ENCODE measurements around the gene VTI1A.

The VTI1A gene

DNA sequence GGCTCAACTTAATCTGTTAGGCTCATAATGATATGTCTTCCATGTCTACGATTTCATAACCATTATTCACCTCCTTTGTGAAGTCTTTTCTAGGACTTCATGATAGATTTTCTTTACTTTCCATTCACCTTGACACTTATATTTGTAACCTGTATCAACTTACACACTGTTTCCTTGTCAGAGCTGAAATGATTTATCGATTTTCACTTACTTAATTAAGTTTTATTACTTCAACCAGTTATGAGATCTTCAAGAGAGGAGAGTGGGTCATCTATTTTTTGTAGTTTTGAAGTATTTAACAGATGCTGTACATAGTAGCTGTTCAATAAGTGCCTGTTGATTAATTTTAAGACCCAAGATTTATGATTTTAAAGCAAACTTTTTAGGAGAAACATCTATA is 37.4 kb downstream of the VTI1A start:
- Histone ChIP-seq H3K4me1 (ENCODE audit: low read depth, poor library complexity, severe bottlenecking) (no peaks in the 10 kb centered on the region), H3K27me3 (ENCODE audit: insufficient read depth, low read depth) (no peaks in the 10 kb centered on the region), H3K4me2 (no peak overlapping the region), H3K36me3 (ENCODE audit: insufficient read depth) (no peaks in the 10 kb centered on the region), H3K9ac (no peak overlapping the region), H3K27ac (no peak overlapping the region), H3K79me2 (ENCODE audit: insufficient read depth, low read depth) (no peaks in the 10 kb centered on the region), H4K20me1 (ENCODE audit: insufficient read depth) (no peaks in the 10 kb centered on the region), H2AFZ (ENCODE audit: low read depth) (no peak overlapping the region), H3K4me3 (IDR thresholded peaks at IDR 0.05; ENCODE audit: insufficient read depth, low read depth, low read length) (no peak overlapping the region)
- TF ChIP-seq, protein P1, sequence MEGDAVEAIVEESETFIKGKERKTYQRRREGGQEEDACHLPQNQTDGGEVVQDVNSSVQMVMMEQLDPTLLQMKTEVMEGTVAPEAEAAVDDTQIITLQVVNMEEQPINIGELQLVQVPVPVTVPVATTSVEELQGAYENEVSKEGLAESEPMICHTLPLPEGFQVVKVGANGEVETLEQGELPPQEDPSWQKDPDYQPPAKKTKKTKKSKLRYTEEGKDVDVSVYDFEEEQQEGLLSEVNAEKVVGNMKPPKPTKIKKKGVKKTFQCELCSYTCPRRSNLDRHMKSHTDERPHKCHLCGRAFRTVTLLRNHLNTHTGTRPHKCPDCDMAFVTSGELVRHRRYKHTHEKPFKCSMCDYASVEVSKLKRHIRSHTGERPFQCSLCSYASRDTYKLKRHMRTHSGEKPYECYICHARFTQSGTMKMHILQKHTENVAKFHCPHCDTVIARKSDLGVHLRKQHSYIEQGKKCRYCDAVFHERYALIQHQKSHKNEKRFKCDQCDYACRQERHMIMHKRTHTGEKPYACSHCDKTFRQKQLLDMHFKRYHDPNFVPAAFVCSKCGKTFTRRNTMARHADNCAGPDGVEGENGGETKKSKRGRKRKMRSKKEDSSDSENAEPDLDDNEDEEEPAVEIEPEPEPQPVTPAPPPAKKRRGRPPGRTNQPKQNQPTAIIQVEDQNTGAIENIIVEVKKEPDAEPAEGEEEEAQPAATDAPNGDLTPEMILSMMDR (conservative IDR thresholded peaks at IDR 0.05; ENCODE audit: low read depth, low read length), result no peak

DNA sequence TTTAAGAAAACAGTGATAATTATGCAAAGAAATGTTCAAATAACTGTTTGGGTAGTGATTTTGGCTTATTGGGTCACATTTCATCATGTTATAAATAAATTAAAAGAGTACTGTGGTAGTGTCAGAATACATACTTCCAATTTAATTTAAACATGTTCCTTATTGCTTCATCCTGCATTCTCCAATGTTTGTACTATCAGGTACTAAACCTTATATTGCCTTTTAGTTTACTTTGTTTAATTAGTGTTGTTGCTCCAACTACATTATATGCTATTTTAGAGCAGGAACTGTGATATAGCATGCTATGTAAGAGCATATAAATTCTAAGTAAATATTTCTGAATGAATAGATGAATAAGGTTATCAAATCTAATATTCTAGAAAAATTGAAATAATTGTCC is 40.9 kb downstream of the VTI1A start:
- Histone ChIP-seq H4K20me1 (ENCODE audit: insufficient read depth) (no peaks in the 10 kb centered on the region), H3K27me3 (ENCODE audit: insufficient read depth, low read depth) (no peaks in the 10 kb centered on the region), H3K36me3 (ENCODE audit: insufficient read depth) (no peaks in the 10 kb centered on the region), H3K4me3 (IDR thresholded peaks at IDR 0.05; ENCODE audit: insufficient read depth, low read depth, low read length) (no peak overlapping the region), H2AFZ (ENCODE audit: low read depth) (no peak overlapping the region), H3K27ac (no peak overlapping the region), H3K4me2 (no peak overlapping the region), H3K9ac (no peak overlapping the region), H3K4me1 (ENCODE audit: low read depth, poor library complexity, severe bottlenecking) (no peaks in the 10 kb centered on the region), H3K79me2 (ENCODE audit: insufficient read depth, low read depth) (no peaks in the 10 kb centered on the region)
- TF ChIP-seq, protein P1 (conservative IDR thresholded peaks at IDR 0.05; ENCODE audit: low read depth, low read length), result no peak

DNA sequence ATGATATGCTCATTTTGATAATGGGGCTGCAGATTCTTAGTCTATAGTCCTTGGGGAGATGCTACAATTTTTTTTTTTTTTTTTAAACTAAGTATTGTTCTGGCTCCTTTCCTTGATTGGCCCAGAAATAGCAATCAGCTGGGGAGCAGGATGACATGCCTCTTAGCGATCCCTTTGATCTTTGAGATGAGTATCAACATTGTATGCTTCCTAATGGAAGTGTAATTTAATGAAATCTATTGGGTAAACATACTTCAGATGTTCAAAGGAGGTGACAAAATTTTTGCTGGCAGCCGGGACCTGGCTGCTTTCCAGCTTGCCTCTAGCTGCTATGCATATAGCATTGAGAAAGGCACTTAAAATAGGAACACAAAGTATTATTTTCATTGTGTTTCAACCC is 43.5 kb downstream of the VTI1A start:
- Histone ChIP-seq H4K20me1 (ENCODE audit: insufficient read depth) (no peaks in the 10 kb centered on the region), H3K36me3 (ENCODE audit: insufficient read depth) (no peaks in the 10 kb centered on the region), H3K27ac (no peak overlapping the region), H3K4me3 (IDR thresholded peaks at IDR 0.05; ENCODE audit: insufficient read depth, low read depth, low read length) (no peak overlapping the region), H3K9ac (no peak overlapping the region), H3K79me2 (ENCODE audit: insufficient read depth, low read depth) (no peaks in the 10 kb centered on the region), H2AFZ (ENCODE audit: low read depth) (no peak overlapping the region), H3K4me1 (ENCODE audit: low read depth, poor library complexity, severe bottlenecking) (no peaks in the 10 kb centered on the region), H3K4me2 (no peak overlapping the region), H3K27me3 (ENCODE audit: insufficient read depth, low read depth) (no peaks in the 10 kb centered on the region)
- TF ChIP-seq, protein P1 (conservative IDR thresholded peaks at IDR 0.05; ENCODE audit: low read depth, low read length), result no peak

DNA sequence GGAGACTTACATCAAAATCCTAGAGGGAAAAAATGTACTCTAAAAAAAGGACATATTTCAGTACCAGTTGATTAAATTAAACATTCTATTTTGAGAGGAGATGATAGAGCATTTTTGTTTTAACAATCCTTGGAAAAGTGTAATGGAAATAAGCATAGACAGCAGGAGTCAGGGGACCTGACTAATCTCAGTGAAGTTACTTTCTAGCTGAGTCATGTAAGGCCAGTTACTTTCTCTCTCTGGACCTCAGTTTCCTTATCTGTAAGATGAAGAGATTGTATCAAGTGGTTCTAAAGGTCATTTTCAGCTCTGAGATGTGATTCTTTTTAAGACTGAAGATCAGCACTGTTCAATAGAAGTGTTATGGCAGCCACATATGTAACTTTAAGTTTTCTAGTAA is 44.1 kb downstream of the VTI1A start:
- Histone ChIP-seq H4K20me1 (ENCODE audit: insufficient read depth) (no peaks in the 10 kb centered on the region), H3K4me3 (IDR thresholded peaks at IDR 0.05; ENCODE audit: insufficient read depth, low read depth, low read length) (no peak overlapping the region), H3K9ac (no peak overlapping the region), H3K4me2 (no peak overlapping the region), H3K4me1 (ENCODE audit: low read depth, poor library complexity, severe bottlenecking) (no peaks in the 10 kb centered on the region), H3K79me2 (ENCODE audit: insufficient read depth, low read depth) (no peaks in the 10 kb centered on the region), H3K27me3 (ENCODE audit: insufficient read depth, low read depth) (no peaks in the 10 kb centered on the region), H3K36me3 (ENCODE audit: insufficient read depth) (no peaks in the 10 kb centered on the region), H2AFZ (ENCODE audit: low read depth) (no peak overlapping the region), H3K27ac (no peak overlapping the region)
- TF ChIP-seq, protein P1 (conservative IDR thresholded peaks at IDR 0.05; ENCODE audit: low read depth, low read length), result no peak

DNA sequence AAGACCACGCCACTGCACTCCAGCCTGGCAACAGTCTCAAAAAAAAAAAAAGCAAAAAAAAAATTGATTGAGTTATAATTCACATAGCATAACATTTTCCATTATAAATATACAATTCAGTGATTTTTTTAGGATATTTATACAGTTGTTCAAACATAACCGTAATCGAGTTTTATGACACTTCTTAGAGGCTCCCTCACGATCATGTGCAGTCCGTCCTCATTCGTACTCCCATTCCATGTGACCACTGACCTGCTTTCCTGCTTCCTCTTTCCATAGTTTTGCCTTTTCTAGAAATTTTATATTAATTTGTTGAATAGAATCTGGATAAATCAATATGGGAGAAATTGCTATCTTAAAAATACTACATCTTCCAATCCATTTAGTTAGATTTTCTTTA is 45.7 kb downstream of the VTI1A start:
- Histone ChIP-seq H3K79me2 (ENCODE audit: insufficient read depth, low read depth) (no peaks in the 10 kb centered on the region), H3K4me1 (ENCODE audit: low read depth, poor library complexity, severe bottlenecking) (no peaks in the 10 kb centered on the region), H3K9ac (no peak overlapping the region), H3K27ac (no peak overlapping the region), H3K36me3 (ENCODE audit: insufficient read depth) (no peaks in the 10 kb centered on the region), H2AFZ (ENCODE audit: low read depth) (no peak overlapping the region), H4K20me1 (ENCODE audit: insufficient read depth) (no peaks in the 10 kb centered on the region), H3K4me3 (IDR thresholded peaks at IDR 0.05; ENCODE audit: insufficient read depth, low read depth, low read length) (no peak overlapping the region), H3K27me3 (ENCODE audit: insufficient read depth, low read depth) (no peaks in the 10 kb centered on the region), H3K4me2 (no peak overlapping the region)
- TF ChIP-seq, protein P1 (conservative IDR thresholded peaks at IDR 0.05; ENCODE audit: low read depth, low read length), result no peak
